HL-60 (cell line): ENCODE results near the gene IQSEC3.

Experiments
- DNase-seq, 2 experiments: peaks; one replicate each; pipeline ENCODE4 v3.0.0-alpha.2; 2010 to 2020; ENCODE audit warnings: low read depth in 1 of 2, low spot score in 1 of 2
- H3K27ac ChIP-seq: fragments of 250-450 bp; sonication (Bioruptor Pico); replicated peaks from 2 replicates; pipeline ENCODE4 v1.5.1; 2020; ENCODE audit warnings: mild to moderate bottlenecking, moderate library complexity
- H3K27me3 ChIP-seq: fragments of 250-450 bp; sonication (Bioruptor Pico); 2 replicates; pipeline ENCODE4 v1.5.1; 2021; ENCODE audit warnings: mild to moderate bottlenecking, moderate library complexity; ENCODE audit not compliant: insufficient read depth, poor library complexity, severe bottlenecking
- H3K4me3 ChIP-seq: replicated peaks from 2 replicates; pipeline ENCODE4 v1.5.1; 2011; ENCODE audit warnings: mild to moderate bottlenecking, control low read depth, low read length; ENCODE audit not compliant: insufficient read depth
- GABPA ChIP-seq: IDR thresholded peaks from 2 replicates; pipeline ENCODE4 v1.6.1; 2012; ENCODE audit warnings: low read depth
- POLR2AphosphoS5 ChIP-seq: IDR thresholded peaks from 2 replicates; pipeline ENCODE4 v1.6.1; 2012; ENCODE audit warnings: low read depth
- SPI1 ChIP-seq: IDR thresholded peaks from 2 replicates; pipeline ENCODE4 v1.6.1; 2012; ENCODE audit warnings: low read depth, mild to moderate bottlenecking, borderline replicate concordance
- TF ChIP-seq, protein P1 (sequence below): IDR thresholded peaks from 2 replicates; pipeline ENCODE4 v1.6.1; 2012; ENCODE audit warnings: low read depth; ENCODE audit not compliant: insufficient replicate concordance
- TF ChIP-seq, protein P2 (sequence below): IDR thresholded peaks from one replicate; pipeline ENCODE4 v1.5.1; 2011; ENCODE audit warnings: low read length, control low read depth, inconsistent platforms; ENCODE audit not compliant: insufficient read depth

IQSEC3 gene

DNA sequence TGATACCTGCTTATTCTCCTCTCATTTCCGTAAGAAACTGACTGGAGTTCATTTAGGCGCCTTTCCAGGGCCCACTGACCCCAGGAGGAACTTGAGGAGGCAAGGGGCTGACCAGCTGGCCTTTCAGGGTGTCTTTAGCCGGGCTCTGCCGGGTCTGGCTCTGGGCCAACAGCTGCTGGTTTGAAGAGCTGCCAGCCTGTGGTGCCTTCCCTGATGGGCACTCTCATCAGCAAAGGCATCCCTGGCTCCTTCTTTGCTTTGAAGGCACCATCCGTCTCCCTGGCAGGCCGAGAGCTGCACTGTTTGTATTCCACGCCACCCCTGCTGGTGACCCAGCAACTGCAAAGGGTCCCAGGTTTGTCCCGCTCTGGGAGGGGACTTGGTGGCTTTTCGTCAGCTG lies 42.0 kb downstream of the IQSEC3 start:
- TF ChIP-seq SPI1 (no peak), POLR2AphosphoS5 (no peak)
- TF ChIP-seq, protein P1, sequence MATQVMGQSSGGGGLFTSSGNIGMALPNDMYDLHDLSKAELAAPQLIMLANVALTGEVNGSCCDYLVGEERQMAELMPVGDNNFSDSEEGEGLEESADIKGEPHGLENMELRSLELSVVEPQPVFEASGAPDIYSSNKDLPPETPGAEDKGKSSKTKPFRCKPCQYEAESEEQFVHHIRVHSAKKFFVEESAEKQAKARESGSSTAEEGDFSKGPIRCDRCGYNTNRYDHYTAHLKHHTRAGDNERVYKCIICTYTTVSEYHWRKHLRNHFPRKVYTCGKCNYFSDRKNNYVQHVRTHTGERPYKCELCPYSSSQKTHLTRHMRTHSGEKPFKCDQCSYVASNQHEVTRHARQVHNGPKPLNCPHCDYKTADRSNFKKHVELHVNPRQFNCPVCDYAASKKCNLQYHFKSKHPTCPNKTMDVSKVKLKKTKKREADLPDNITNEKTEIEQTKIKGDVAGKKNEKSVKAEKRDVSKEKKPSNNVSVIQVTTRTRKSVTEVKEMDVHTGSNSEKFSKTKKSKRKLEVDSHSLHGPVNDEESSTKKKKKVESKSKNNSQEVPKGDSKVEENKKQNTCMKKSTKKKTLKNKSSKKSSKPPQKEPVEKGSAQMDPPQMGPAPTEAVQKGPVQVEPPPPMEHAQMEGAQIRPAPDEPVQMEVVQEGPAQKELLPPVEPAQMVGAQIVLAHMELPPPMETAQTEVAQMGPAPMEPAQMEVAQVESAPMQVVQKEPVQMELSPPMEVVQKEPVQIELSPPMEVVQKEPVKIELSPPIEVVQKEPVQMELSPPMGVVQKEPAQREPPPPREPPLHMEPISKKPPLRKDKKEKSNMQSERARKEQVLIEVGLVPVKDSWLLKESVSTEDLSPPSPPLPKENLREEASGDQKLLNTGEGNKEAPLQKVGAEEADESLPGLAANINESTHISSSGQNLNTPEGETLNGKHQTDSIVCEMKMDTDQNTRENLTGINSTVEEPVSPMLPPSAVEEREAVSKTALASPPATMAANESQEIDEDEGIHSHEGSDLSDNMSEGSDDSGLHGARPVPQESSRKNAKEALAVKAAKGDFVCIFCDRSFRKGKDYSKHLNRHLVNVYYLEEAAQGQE = no peak
- no peak for DNase-seq
- Histone ChIP-seq H3K27me3 (no peaks in the 10 kb centered on the region), H3K27ac (no peak overlapping the region), H3K4me3 (no peak overlapping the region)

DNA sequence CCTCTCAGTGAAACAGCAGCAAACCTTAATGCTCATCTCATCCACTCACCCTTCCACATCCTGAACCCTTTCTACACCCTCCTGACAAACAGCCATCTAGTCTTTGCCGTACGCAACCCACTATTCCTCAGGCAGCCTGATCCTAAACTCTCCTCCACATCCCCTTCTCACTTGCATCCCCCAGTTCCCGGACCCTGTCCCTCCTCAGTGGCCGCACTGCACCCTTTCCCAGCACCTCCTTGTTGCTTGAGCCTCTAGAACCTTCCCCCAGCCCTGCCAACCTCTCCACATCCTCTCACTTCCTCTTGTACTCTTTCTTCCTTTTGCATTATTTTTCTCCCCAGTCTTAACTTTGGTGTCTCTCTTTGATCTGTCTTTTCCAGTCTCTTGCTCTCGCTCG lies 42.9 kb downstream of the IQSEC3 start:
- no peak for DNase-seq
- no peaks in the 10 kb centered on the region for H3K27me3 ChIP-seq
- no peak for TF ChIP-seq POLR2AphosphoS5
- no peak for TF ChIP-seq GABPA
- TF ChIP-seq, protein P1 = no peak
- TF ChIP-seq, protein P2, sequence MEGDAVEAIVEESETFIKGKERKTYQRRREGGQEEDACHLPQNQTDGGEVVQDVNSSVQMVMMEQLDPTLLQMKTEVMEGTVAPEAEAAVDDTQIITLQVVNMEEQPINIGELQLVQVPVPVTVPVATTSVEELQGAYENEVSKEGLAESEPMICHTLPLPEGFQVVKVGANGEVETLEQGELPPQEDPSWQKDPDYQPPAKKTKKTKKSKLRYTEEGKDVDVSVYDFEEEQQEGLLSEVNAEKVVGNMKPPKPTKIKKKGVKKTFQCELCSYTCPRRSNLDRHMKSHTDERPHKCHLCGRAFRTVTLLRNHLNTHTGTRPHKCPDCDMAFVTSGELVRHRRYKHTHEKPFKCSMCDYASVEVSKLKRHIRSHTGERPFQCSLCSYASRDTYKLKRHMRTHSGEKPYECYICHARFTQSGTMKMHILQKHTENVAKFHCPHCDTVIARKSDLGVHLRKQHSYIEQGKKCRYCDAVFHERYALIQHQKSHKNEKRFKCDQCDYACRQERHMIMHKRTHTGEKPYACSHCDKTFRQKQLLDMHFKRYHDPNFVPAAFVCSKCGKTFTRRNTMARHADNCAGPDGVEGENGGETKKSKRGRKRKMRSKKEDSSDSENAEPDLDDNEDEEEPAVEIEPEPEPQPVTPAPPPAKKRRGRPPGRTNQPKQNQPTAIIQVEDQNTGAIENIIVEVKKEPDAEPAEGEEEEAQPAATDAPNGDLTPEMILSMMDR = no peak
- no peak for TF ChIP-seq SPI1
- no peak overlapping the region for H3K4me3 ChIP-seq
- H3K27ac ChIP-seq = no peak overlapping the region

DNA sequence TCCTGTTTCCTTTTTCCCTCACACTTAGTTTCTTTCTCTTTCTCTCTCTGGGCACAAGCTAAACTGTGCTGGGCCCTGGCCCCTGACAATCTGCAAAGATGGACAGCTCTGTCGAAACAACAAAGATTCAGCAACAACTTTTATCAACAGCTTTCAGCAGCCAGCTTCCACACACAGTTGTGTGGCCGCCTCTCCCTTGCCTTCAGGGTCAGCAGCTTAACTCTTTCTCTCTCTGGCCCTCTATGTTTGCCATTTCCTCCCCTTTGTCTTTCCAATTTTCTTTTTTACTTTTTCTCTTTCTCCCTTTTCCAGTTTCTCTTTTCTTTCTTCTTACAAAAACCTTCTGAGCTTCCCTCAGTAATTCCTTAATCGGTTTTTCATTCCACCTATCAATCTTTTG lies 43.3 kb downstream of the IQSEC3 start:
- H3K27me3 ChIP-seq = no peaks in the 10 kb centered on the region
- H3K27ac ChIP-seq = no peak overlapping the region
- DNase-seq = no peak
- TF ChIP-seq, protein P1 = no peak
- TF ChIP-seq SPI1 = no peak
- TF ChIP-seq, protein P2 = no peak
- no peak for TF ChIP-seq POLR2AphosphoS5
- TF ChIP-seq GABPA = no peak
- no peak overlapping the region for H3K4me3 ChIP-seq
